Activated CD8-positive, alpha-beta T cell treated with anti-CD3 and anti-CD28 coated beads for 36 hours (primary cell): Measurements from ENCODE around the gene GOLPH3. TPM values are rescaled to one million over a fixed set of nuclear protein-coding genes. Genes with fewer than 3 reads are reported as not detected.
A peak's percentile ranks its signal among the peaks of the same experiment; 100 is the strongest.

Source experiments
- ATAC-seq: fragments of 200-7000 bp; cut with Tn5 transposase; one replicate; pipeline ENCODE4 v1.10.0; 2021; ENCODE audit warnings: mild to moderate bottlenecking, moderate library complexity
- CTCF ChIA-PET: fragments of 350-600 bp; sonication (Branson Sonifier 250); formaldehyde crosslinking; loops from one replicate; lab custom pipeline; 2021; ENCODE audit warnings: antibody characterized with exemption; lab: Charles Lee
- POLR2A ChIA-PET: fragments of 350-600 bp; sonication (Branson Sonifier 250); formaldehyde crosslinking; loops from one replicate; lab custom pipeline; 2021; ENCODE audit warnings: antibody characterized with exemption; lab: Charles Lee
- DNase-seq: peaks from one replicate; pipeline ENCODE4 v3.0.0-alpha.2; 2020
- H3K27ac Mint-ChIP-seq: one replicate; pipeline ENCODE4 v1.8.0; 2021; ENCODE audit warnings: mild to moderate bottlenecking, mixed read lengths
- H3K27me3 Mint-ChIP-seq: one replicate; pipeline ENCODE4 v1.8.0; 2021; ENCODE audit warnings: mixed read lengths
- H3K36me3 Mint-ChIP-seq: one replicate; pipeline ENCODE4 v1.8.0; 2021; ENCODE audit warnings: low read depth, mixed read lengths
- H3K4me1 Mint-ChIP-seq: one replicate; pipeline ENCODE4 v1.8.0; 2021; ENCODE audit warnings: low read depth, mixed read lengths
- H3K4me3 Mint-ChIP-seq: one replicate; pipeline ENCODE4 v1.8.0; 2021; ENCODE audit warnings: mild to moderate bottlenecking, moderate library complexity, mixed read lengths
- H3K9me3 Mint-ChIP-seq: one replicate; pipeline ENCODE4 v1.8.0; 2021; ENCODE audit warnings: mixed read lengths
- intact Hi-C: fragments of 100-400 bp; cut with micrococcal nuclease; formaldehyde crosslinking; loops from one replicate; pipeline ENCODE4 v1.10.0; 2022
- total RNA-seq, 2 experiments: library from RNA; stranded (reverse); gene quantifications; one replicate each; pipeline ENCODE4 v1.2.3, GENCODE V29; 2021
- TF ChIP-seq, protein P1 (sequence below): fragments of 200-600 bp; IDR thresholded peaks from one replicate; pipeline ENCODE4 v1.8.0; 2022; ENCODE audit warnings: antibody characterized with exemption, mild to moderate bottlenecking

The GOLPH3 gene
- total RNA-seq, 2 experiments from 2014 or later, result 53.2 to 56.7 TPM

DNA sequence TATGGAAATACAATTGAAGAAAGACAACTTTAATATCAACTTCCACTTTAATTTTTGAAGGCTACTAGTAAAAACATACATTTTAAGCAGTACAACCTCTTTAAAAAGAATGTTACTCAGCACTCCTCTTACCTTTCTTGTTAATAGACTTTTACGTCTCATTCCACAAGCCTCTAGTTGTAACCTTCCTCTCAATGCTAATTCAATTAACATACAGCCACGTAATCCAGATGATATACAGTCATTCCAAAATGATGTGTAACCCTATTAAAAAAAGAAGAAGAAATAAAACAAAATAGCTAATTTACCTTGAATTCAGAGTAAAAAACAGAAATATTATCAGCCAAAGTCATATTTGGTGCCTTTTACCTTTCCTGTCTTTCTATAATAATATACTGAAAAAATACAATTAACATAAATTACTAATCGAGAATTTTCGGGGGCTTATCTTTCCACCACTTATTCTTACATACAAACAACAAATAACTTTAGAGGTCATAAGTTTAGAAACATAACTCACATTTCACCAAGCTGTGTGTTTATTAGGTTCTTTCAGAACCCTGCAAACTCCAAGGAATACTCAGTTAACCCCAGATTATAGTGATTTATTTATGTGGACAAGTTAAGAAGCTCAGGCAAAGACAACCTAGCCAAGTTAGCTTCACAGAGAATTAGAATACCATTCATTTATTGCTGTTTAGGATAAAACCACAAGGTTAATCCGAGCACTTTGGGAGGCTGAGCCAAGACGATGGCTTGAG, 30.3 kb downstream of the GOLPH3 start:
- TF ChIP-seq, protein P1, sequence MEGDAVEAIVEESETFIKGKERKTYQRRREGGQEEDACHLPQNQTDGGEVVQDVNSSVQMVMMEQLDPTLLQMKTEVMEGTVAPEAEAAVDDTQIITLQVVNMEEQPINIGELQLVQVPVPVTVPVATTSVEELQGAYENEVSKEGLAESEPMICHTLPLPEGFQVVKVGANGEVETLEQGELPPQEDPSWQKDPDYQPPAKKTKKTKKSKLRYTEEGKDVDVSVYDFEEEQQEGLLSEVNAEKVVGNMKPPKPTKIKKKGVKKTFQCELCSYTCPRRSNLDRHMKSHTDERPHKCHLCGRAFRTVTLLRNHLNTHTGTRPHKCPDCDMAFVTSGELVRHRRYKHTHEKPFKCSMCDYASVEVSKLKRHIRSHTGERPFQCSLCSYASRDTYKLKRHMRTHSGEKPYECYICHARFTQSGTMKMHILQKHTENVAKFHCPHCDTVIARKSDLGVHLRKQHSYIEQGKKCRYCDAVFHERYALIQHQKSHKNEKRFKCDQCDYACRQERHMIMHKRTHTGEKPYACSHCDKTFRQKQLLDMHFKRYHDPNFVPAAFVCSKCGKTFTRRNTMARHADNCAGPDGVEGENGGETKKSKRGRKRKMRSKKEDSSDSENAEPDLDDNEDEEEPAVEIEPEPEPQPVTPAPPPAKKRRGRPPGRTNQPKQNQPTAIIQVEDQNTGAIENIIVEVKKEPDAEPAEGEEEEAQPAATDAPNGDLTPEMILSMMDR, result no peak
- no peaks in the 10 kb centered on the region for H3K9me3 Mint-ChIP-seq
- ChIA-PET CTCF (interaction anchor here (1.3 kb wide), 2 partner anchors 12 to 51 kb away, joined by 3 to 4 read pairs; no protein-coding TSS in a partner anchor), POLR2A (no interaction called here)
- DNase-seq (no peak), ATAC-seq (no peak)
- intact Hi-C loops, result no loop called here
- no peak overlapping the region for H3K27ac Mint-ChIP-seq
- H3K36me3 Mint-ChIP-seq, result peaks cover 35% of the 10 kb centered on the region
- no peaks in the 10 kb centered on the region for H3K27me3 Mint-ChIP-seq
- H3K4me3 Mint-ChIP-seq, result no peak overlapping the region
- peaks cover 37% of the 10 kb centered on the region for H3K4me1 Mint-ChIP-seq

DNA sequence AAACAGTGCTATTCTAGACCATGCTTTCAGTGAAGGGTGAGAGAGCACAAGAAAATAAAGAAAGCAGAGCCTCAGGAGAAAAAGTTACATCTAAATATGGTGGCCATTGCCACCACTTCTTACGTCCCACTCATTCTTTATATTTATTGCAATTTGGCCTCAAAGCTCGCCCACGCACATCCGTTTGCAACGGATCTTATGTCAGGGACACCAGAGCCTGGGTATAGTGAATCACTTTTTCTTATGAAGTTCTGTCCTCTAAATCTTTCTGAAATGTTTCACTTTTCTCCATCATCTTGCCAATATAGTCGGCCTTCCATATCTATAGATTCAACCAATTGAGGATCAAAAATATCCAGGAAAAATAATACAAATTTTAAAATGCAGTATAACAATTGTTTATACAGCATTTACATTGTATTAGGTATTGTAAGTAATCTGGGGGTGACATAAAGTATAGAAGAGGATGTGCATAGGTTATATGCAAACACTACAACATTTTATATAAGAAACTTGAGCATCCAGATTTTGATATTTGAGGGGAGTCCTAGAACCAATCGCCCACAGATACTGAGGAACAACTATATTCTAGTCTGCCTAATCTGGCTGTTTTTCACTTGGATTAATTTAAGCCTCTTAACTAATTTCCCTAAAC, 35.2 kb downstream of the GOLPH3 start:
- intact Hi-C loops, result no loop called here
- ATAC-seq (peak; percentile 89), DNase-seq (peak; percentile 94)
- peaks cover 19% of the 10 kb centered on the region for H3K4me1 Mint-ChIP-seq
- CTCF ChIA-PET, result interaction anchor here (1.0 kb wide), 1 partner anchor 46 kb away, joined by 3 read pairs; no protein-coding TSS in a partner anchor
- H3K36me3 Mint-ChIP-seq, result peaks cover 31% of the 10 kb centered on the region
- no peaks in the 10 kb centered on the region for H3K27me3 Mint-ChIP-seq
- no peaks in the 10 kb centered on the region for H3K9me3 Mint-ChIP-seq
- peak overlapping the region; percentile 95 for H3K27ac Mint-ChIP-seq
- TF ChIP-seq, protein P1, result no peak
- POLR2A ChIA-PET, result interaction anchor here (0.8 kb wide), 1 partner anchor 595 kb away, joined by 3 read pairs; no protein-coding TSS in a partner anchor
- H3K4me3 Mint-ChIP-seq, result peak overlapping the region; percentile 13

DNA sequence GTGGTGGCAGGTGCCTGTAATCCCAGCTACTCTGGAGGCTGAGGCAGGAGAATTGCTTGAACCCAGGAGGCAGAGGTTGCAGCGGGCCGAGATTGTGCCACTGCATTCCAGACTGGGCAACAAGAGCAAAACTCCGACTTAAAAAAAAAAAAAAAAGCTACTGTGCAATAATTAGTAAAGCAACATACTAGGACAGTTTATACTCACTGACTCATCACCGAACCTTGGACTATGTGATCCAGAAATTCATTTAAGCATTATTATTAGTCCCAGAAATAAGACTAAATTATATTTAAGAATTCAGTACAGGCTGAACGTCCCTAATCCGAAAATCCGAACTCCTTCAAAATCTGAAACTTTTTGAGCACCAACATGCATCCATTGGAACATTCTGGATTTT, 37.8 kb downstream of the GOLPH3 start:
- intact Hi-C loops, result no loop called here
- CTCF ChIA-PET, result interaction anchor here (1.4 kb wide), 1 partner anchor 96 kb away, joined by 3 read pairs; no protein-coding TSS in a partner anchor

DNA sequence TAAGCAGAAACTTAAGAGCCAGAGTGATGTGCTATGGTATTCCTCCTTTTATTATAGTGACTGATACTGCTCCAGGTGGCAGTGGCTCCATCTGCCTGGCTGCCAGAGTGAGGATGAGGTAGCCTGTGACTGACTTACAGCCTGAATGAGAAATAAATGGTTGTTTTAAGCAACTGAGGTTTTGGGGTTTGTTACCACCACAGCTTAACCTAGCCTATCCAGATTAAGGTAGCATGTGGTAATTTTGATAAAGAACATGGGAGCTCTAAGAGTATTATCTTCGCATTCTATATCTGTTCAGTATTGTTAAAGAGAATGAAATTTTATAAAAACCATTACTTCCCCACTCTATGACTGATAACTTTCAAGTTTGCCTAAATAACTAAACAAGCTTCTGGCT, 39.0 kb downstream of the GOLPH3 start:
- ChIA-PET CTCF (interaction anchor here (1.4 kb wide), 1 partner anchor 97 kb away, joined by 3 read pairs; no protein-coding TSS in a partner anchor), POLR2A (no interaction called here)
- Mint-ChIP-seq H3K27me3 (no peaks in the 10 kb centered on the region), H3K4me3 (no peak overlapping the region), H3K9me3 (no peaks in the 10 kb centered on the region), H3K36me3 (peaks cover 45% of the 10 kb centered on the region), H3K4me1 (peaks cover 40% of the 10 kb centered on the region), H3K27ac (no peak overlapping the region)
- TF ChIP-seq, protein P1, result no peak
- intact Hi-C loops, result no loop called here
- DNase-seq (no peak), ATAC-seq (no peak)

More for the DNA sequence above, 37.8 kb downstream of the GOLPH3 start:
- POLR2A ChIA-PET, result no interaction called here
- H3K4me3 Mint-ChIP-seq, result no peak overlapping the region
- H3K36me3 Mint-ChIP-seq, result peaks cover 39% of the 10 kb centered on the region
- H3K9me3 Mint-ChIP-seq, result no peaks in the 10 kb centered on the region
- ATAC-seq (no peak), DNase-seq (no peak)
- TF ChIP-seq, protein P1, result no peak
- H3K4me1 Mint-ChIP-seq, result peaks cover 31% of the 10 kb centered on the region
- no peaks in the 10 kb centered on the region for H3K27me3 Mint-ChIP-seq
- H3K27ac Mint-ChIP-seq, result no peak overlapping the region
